ENCODE measurements around the gene OOSP1. TPM values are rescaled to one million over a fixed set of nuclear protein-coding genes. Genes with fewer than 3 reads are reported as not detected.

Gene OOSP1
- total and polyA plus RNA-seq, 10 of the 15 experiments (the other 5 are each of a cell fraction or from before 2014, with no cell fraction given) = not detected

DNA sequence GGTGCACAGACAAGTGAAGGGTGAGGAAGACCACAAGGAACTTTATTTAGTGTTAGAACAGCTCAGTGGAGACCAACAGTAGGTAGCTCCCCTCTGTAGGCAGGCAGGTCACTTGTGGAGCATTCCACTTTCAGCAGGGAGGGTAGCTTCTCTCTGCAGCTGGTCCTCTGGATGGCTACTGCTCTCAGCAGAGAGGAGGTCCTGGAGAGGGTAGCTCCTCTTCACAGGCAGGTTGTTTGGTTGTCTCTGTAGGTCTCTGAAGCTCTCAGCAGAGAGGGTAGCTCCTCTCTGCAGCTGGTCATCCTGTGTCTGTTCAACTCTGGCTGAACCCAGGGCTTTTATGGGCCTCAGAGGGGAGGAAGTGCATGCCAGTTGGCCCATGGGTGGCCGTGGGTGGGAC, 6.5 kb upstream of the OOSP1 start:
- FAIRE-seq (no peak), DNase-seq (ENCODE audit: low read depth, low spot score) (no peak), ATAC-seq (no peak)
- H3K9ac ChIP-seq (ENCODE audit: control insufficient read depth, insufficient read depth, low read length) = no peak overlapping the region
- in situ Hi-C loops (cut with MboI) (no loop called here), intact Hi-C loops (cut with micrococcal nuclease; ENCODE audit: unreplicated experiment) (no loop called here)
- BruUV-seq (replicated peaks) = no TSS peak
- WGBS (ENCODE audit: insufficient coverage, insufficient replicate concordance, low lambda C conversion rate, missing lambda C conversion rate) = 0% methylated on average over 1 of the region's 1 CpG
- H3K27ac ChIP-seq (ENCODE audit: control insufficient read depth, insufficient read depth) = no peak overlapping the region
- H3K9me3 ChIP-seq (replicated peaks; ENCODE audit: control insufficient read depth, insufficient read depth, low read length) = no peaks in the 10 kb centered on the region; the same call in 2 of the 3 replicates
- RAD21 ChIA-PET (ENCODE audit: unreplicated experiment) = no interaction called here
- no peak overlapping the region for H3K4me2 ChIP-seq (ENCODE audit: control insufficient read depth, insufficient read depth)
- no peak overlapping the region for H2AFZ ChIP-seq (ENCODE audit: control insufficient read depth, low read depth, low read length)
- POLR2A ChIA-PET = no interaction called here
- H3K79me2 ChIP-seq (ENCODE audit: control insufficient read depth, insufficient read depth, low read length) = no peaks in the 10 kb centered on the region
- SMC1A ChIA-PET (ENCODE audit: uncharacterized antibody, unreplicated experiment) = no interaction called here
- no peaks in the 10 kb centered on the region for H3K27me3 ChIP-seq (replicated peaks in 1 of 2; ENCODE audit: control insufficient read depth in 2 of 2, insufficient read depth in 2 of 2, low read length in 1 of 2)
- H3K36me3 ChIP-seq (ENCODE audit: control insufficient read depth in 2 of 2, insufficient read depth in 2 of 2, low read length in 1 of 2) = no peaks in the 10 kb centered on the region
- H4K20me1 ChIP-seq (ENCODE audit: control insufficient read depth, insufficient read depth) = no peaks in the 10 kb centered on the region
- no peaks in the 10 kb centered on the region for H3K4me1 ChIP-seq (ENCODE audit: control insufficient read depth, insufficient read depth, low read length)
- CTCF ChIA-PET = interaction anchor here (0.7 to 1.9 kb wide), 2 partner anchors 12 to 73 kb away, joined by 4 read pairs; no protein-coding TSS in a partner anchor
- no peak overlapping the region for H3K4me3 ChIP-seq
- no peak for TF ChIP-seq SUZ12 (IDR thresholded peaks at IDR 0.05; ENCODE audit: unreplicated experiment)
- TF ChIP-seq MEF2A (IDR thresholded peaks at IDR 0.05; ENCODE audit: insufficient read depth, low read depth, low read length) = no peak
- TF ChIP-seq CBX5 (IDR thresholded peaks at IDR 0.05; ENCODE audit: low read depth) = no peak
- TF ChIP-seq, protein P1, sequence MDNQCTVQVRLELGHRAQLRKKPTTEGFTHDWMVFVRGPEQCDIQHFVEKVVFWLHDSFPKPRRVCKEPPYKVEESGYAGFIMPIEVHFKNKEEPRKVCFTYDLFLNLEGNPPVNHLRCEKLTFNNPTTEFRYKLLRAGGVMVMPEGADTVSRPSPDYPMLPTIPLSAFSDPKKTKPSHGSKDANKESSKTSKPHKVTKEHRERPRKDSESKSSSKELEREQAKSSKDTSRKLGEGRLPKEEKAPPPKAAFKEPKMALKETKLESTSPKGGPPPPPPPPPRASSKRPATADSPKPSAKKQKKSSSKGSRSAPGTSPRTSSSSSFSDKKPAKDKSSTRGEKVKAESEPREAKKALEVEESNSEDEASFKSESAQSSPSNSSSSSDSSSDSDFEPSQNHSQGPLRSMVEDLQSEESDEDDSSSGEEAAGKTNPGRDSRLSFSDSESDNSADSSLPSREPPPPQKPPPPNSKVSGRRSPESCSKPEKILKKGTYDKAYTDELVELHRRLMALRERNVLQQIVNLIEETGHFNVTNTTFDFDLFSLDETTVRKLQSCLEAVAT (IDR thresholded peaks at IDR 0.05) = no peak
- no peak for TF ChIP-seq SMC3 (IDR thresholded peaks at IDR 0.05; ENCODE audit: borderline replicate concordance, low read length)
- TF ChIP-seq, protein P2, sequence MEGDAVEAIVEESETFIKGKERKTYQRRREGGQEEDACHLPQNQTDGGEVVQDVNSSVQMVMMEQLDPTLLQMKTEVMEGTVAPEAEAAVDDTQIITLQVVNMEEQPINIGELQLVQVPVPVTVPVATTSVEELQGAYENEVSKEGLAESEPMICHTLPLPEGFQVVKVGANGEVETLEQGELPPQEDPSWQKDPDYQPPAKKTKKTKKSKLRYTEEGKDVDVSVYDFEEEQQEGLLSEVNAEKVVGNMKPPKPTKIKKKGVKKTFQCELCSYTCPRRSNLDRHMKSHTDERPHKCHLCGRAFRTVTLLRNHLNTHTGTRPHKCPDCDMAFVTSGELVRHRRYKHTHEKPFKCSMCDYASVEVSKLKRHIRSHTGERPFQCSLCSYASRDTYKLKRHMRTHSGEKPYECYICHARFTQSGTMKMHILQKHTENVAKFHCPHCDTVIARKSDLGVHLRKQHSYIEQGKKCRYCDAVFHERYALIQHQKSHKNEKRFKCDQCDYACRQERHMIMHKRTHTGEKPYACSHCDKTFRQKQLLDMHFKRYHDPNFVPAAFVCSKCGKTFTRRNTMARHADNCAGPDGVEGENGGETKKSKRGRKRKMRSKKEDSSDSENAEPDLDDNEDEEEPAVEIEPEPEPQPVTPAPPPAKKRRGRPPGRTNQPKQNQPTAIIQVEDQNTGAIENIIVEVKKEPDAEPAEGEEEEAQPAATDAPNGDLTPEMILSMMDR (IDR thresholded peaks at IDR 0.05 in 2 of 3, conservative IDR thresholded peaks at IDR 0.05 in 1 of 3; ENCODE audit: control insufficient read depth in 2 of 3, extremely low read depth in 1 of 3, insufficient read depth in 1 of 3, low read depth in 3 of 3, low read length in 3 of 3) = no peak
- TF ChIP-seq CEBPB (IDR thresholded peaks at IDR 0.05; ENCODE audit: borderline replicate concordance in 1 of 2, low read depth in 2 of 2, low read length in 2 of 2) = no peak
- TF ChIP-seq, protein P3, sequence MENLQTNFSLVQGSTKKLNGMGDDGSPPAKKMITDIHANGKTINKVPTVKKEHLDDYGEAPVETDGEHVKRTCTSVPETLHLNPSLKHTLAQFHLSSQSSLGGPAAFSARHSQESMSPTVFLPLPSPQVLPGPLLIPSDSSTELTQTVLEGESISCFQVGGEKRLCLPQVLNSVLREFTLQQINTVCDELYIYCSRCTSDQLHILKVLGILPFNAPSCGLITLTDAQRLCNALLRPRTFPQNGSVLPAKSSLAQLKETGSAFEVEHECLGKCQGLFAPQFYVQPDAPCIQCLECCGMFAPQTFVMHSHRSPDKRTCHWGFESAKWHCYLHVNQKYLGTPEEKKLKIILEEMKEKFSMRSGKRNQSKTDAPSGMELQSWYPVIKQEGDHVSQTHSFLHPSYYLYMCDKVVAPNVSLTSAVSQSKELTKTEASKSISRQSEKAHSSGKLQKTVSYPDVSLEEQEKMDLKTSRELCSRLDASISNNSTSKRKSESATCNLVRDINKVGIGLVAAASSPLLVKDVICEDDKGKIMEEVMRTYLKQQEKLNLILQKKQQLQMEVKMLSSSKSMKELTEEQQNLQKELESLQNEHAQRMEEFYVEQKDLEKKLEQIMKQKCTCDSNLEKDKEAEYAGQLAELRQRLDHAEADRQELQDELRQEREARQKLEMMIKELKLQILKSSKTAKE (IDR thresholded peaks at IDR 0.05; ENCODE audit: low read depth, poor library complexity, severe bottlenecking) = no peak
- TF ChIP-seq RAD51 (IDR thresholded peaks at IDR 0.05) = no peak
- TF ChIP-seq, protein P4, sequence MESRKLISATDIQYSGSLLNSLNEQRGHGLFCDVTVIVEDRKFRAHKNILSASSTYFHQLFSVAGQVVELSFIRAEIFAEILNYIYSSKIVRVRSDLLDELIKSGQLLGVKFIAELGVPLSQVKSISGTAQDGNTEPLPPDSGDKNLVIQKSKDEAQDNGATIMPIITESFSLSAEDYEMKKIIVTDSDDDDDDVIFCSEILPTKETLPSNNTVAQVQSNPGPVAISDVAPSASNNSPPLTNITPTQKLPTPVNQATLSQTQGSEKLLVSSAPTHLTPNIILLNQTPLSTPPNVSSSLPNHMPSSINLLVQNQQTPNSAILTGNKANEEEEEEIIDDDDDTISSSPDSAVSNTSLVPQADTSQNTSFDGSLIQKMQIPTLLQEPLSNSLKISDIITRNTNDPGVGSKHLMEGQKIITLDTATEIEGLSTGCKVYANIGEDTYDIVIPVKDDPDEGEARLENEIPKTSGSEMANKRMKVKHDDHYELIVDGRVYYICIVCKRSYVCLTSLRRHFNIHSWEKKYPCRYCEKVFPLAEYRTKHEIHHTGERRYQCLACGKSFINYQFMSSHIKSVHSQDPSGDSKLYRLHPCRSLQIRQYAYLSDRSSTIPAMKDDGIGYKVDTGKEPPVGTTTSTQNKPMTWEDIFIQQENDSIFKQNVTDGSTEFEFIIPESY (IDR thresholded peaks at IDR 0.05) = no peak
- TF ChIP-seq BMI1 (IDR thresholded peaks at IDR 0.05; ENCODE audit: borderline replicate concordance) = no peak
- TF ChIP-seq ZNF384 (IDR thresholded peaks at IDR 0.05; ENCODE audit: borderline replicate concordance, low read depth, low read length) = no peak
- TF ChIP-seq KLF5 (IDR thresholded peaks at IDR 0.05; ENCODE audit: partially characterized antibody) = no peak
